Measurements from ENCODE around the gene TSPAN15.

DNA sequence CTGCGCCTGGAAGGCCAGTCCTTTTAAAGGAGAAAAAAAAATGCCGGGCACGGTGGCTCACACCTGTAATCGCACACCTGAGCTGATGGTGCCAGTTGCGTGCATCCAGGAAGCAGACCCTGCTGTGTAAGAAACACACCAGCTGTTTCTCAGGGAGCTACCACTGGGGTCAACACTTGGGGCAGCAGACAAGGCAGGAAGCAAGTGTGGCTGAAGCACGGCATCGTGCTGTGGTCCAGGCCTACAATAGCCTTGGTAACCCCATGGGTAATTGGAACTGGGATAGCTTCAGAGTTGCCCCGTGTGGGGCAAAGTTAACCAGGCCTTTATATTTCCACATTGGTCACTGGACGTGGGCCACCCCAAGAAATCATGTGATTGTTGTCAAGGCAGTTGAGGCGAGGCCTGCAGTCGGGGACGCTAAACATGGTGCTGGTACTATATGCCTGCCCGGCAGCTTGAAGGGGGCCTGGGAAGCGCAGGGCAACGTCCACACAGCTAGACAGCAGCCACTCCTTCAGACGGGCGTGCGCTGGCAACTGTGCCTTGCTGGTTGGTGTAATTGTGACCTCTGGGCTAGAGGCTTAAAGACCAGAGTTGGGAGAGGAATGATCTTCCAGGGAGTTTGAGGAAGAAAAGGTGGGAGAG lies 32.0 kb upstream of the TSPAN15 start:
- no peak for TF ChIP-seq ZSCAN18 (CRISPR knock-in tag; IDR thresholded peaks at IDR 0.05)
- TF ChIP-seq, protein P1, sequence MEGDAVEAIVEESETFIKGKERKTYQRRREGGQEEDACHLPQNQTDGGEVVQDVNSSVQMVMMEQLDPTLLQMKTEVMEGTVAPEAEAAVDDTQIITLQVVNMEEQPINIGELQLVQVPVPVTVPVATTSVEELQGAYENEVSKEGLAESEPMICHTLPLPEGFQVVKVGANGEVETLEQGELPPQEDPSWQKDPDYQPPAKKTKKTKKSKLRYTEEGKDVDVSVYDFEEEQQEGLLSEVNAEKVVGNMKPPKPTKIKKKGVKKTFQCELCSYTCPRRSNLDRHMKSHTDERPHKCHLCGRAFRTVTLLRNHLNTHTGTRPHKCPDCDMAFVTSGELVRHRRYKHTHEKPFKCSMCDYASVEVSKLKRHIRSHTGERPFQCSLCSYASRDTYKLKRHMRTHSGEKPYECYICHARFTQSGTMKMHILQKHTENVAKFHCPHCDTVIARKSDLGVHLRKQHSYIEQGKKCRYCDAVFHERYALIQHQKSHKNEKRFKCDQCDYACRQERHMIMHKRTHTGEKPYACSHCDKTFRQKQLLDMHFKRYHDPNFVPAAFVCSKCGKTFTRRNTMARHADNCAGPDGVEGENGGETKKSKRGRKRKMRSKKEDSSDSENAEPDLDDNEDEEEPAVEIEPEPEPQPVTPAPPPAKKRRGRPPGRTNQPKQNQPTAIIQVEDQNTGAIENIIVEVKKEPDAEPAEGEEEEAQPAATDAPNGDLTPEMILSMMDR (IDR thresholded peaks at IDR 0.05): no peak
- TF ChIP-seq IRF2 (CRISPR knock-in tag; IDR thresholded peaks at IDR 0.05; ENCODE audit: borderline replicate concordance, low read depth): no peak
- no peak for TF ChIP-seq NFYB (CRISPR knock-in tag; conservative IDR thresholded peaks at IDR 0.05; ENCODE audit: low read depth)

All from WTC11 (cell line).